Stimulated activated naive CD4-positive, alpha-beta T cell (primary cell): ENCODE data around the gene PISD.
"Not testable (repeated sequence)": the region's sequence is repeated elsewhere in the genome, so short reads cannot be mapped to it uniquely, and the experiment has no call there.

Experiments
- DNase-seq, 6 experiments: peaks; one replicate each; lab custom pipeline; 2025; lab: John Stamatoyannopoulos, UW

Gene PISD

GRCh38 chr22:31607696-31608095, 54.3 kb downstream of the PISD start:
- no peak for DNase-seq

GRCh38 chr22:31605851-31606585, 56.0 kb downstream of the PISD start:
- no peak for DNase-seq

- DNase-seq = no peak
These were observed 57.0 kb downstream of the PISD start for GRCh38 chr22:31604746-31605705.

DNA sequence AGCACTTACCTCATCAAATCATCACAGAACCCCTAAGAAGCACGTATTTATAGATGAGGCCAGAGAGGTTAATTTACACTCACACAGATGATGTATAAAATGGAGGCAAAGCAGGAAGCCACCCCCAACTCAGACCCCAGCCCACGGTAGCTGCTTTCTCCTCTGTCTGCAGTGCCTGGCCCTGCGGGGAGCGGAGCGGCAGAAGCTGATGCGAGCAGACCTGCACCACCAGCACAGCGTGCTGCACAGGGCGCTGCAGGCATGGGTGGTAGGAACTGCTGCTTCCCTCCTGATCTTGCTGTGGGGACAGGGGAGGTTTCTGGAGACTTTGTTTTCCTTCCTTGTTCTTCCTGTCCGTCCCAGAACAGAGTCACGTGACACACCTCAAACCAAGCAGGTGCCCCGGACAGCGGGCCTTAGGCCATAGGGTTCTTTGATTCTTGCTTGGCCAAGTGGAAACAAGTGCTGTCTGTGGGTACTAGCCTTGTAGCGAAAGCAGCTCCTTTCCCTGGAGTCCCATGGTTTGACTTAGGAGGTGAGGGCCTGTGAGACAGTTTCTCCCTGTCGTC, 57.8 kb downstream of the PISD start:
- DNase-seq = no peak

DNA sequence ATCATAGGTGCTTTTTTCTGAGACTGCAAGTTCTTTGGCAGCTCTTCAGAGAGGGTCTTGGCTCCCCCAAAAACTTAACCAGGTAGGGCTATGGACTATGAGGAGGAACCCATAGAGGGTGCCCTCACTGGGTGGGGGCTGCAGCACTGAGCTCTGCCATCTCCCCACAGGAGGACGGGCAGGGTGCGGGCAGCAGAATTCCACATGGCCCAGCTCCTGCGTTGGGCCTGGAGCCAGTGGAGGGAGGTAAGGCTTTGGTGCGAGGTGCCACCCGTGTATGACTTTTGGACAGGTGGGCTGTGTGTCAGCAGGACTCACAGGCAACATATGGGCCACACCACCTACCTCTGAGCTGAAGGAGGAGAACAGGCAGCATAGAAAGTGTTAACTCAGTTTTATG, 58.4 kb downstream of the PISD start:
- no peak for DNase-seq

DNA sequence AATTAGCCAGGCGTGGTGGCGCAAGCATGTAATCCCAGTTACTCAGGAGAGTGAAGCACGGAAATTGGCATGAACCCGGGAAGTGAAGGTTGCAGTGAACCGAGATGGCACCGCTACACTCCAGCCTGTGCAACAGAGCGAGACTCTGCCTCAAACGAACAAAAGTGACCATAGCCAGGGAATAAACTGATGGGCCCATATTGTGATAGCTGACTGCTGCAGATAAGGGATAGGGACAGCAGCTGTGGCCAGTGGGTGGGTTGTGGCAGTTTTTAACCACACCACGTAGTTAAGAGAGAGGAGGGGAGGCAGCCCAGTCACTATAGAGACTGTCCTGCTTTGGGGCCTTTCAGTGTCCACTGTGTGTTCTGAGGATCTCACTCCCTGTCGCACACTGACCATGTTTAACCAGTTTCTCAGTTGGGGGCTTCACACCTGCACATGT, 58.9 kb downstream of the PISD start:
- no peak for DNase-seq

- no peak for DNase-seq
These were observed 59.6 kb downstream of the PISD start for GRCh38 chr22:31602259-31602952.

- DNase-seq = no peak
These were observed 66.7 kb downstream of the PISD start for GRCh38 chr22:31595271-31595670.

GRCh38 chr22:31590161-31590560, 71.9 kb downstream of the PISD start:
- DNase-seq = not testable (repeated sequence)

- no peak for DNase-seq
These were observed 72.9 kb downstream of the PISD start for GRCh38 chr22:31588970-31589675.

- DNase-seq = no peak
These were observed 75.7 kb downstream of the PISD start for GRCh38 chr22:31586137-31586920.

DNA sequence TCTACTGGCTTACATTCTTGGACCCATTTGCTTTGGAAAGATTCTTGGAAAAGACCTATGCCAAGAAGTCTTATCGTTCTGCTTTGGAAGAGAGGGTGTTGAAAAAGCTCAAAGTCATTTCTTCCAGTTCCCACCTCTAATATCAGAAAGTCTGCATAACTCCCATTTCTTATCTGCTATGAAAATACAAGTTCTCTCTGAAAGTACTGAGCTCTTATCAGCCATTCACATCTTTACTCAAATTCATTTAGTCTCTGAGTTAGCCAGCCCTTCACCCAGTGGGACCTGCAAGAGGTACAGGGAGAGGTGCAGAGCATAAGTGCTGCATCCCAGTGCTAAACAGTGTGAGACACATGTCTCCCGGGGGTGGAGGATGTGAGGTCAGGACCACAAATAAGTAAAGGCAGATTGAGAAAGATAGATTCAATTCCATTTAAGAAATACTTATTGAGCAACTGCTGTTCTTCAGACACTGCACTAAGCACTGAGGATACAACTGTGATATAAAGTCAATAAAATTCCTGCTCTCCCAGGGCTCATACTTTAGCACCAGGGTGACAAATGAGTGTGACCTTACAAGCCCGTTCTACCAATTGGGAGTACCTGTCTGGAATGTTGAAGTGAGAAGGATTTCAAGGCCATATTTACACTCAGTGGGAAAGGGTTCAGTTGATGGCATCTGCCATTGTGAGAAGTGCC, 76.7 kb downstream of the PISD start:
- DNase-seq = no peak

- DNase-seq = peak in 2 of 6 experiments; percentile 26 to 27
These were observed 77.2 kb downstream of the PISD start for GRCh38 chr22:31584804-31585160.

- no peak for DNase-seq
These were observed 78.0 kb downstream of the PISD start for GRCh38 chr22:31583861-31584485.

GRCh38 chr22:31579835-31580242, 82.2 kb downstream of the PISD start:
- no peak for DNase-seq

DNA sequence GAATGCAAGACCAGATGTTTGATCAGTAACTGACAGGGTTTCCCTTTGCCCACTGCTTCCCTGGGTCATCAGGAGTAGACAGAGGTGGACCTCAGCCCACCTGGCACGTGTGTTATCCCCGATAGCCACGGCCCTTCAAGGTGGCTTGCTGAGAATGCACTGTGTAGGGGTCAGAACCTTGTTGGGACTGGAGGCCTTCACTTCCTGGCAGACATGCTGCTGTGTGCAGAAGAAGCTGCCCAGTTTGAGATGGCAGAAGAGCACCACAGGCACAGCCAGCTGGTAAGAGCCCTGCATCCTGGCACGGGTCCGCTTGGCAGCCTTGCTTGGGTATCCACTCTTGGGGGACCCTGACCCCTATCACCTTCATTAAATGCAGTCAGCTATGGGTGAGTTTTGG, 83.8 kb downstream of the PISD start:
- no peak for DNase-seq

- DNase-seq = no peak
These were observed 84.3 kb downstream of the PISD start for GRCh38 chr22:31577711-31578110.

DNA sequence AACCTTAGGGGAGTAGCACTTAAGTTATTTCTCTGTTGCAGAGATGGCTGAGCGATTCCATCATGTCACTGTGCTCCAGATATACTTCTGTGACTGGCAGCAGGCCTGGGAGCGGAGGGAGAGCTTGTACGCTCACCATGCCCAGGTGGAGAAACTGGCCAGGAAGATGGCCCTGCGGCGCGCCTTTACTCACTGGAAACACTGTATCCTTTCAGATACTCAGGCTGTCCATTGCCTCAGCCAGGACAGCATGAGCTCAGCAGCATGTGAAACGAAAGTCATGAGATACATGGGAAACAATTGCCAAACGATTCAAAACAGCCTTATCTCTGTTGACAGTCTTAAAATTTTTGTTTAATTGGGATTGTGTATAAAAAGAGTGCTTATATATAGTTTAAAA, 86.8 kb downstream of the PISD start:
- DNase-seq = no peak

DNA sequence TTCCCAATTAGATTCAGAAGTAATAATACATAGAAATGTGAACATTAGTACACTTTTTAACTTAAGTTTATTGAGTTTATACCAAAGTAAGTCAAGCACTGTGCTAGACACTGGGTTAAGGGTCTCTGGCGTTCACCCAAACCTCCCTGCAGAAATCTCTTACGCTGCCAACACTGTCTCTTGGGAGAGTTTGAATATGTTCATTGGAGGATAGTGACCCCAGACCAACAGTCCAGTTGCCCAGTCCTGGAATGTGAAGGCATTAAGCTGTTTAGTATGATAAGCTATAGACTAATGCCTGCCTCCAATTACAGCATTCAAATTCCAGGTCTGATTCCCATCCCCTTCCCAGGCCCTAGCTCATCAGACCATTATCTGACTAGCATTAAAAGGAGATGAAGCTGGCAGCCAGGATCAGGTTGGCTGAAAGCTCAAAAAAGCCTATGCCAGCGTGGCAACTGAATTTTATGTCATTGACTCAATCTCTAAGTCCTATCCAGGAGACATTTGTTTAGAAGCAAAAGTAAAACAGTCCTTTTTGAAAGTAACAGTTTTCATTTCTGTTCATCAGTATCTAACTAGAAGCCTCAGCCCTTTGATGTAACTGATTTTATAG, 87.9 kb downstream of the PISD start:
- no peak for DNase-seq
